Gastrocnemius medialis (tissue), 4 donors: ENCODE results near the gene RP9. TPM values are rescaled to one million over a fixed set of nuclear protein-coding genes. Genes with fewer than 3 reads are reported as not detected.

ENCODE experiments used
- ATAC-seq, 2 donors: fragments of 150-250 bp; one replicate each; pipeline ENCODE4 v1.9.1; 2016
- DNase-seq, 2 donors: peaks; one replicate each; pipeline ENCODE4 v3.0.0-alpha.2; 2019
- H3K27ac ChIP-seq, 4 donors: fragments of 200-600 bp; sonication (generic); 1 replicate in 1 of 4; 2 replicates in 3 of 4; pipeline ENCODE4 v1.5.1; 2016 to 2018; ENCODE audit warnings: mild to moderate bottlenecking in 2 of 4, moderate library complexity in 1 of 4
- H3K27me3 ChIP-seq, 3 donors: fragments of 200-600 bp; sonication (generic) in 2 of 3; 1 replicate in 1 of 3; 2 replicates in 2 of 3; pipeline versions ENCODE4 v1.5.1 to v1.6.0; 2016 to 2019; ENCODE audit warnings: mild to moderate bottlenecking in 1 of 3, moderate library complexity in 1 of 3
- H3K36me3 ChIP-seq, 2 donors: fragments of 200-600 bp; sonication (generic) in 1 of 2; one replicate each; pipeline ENCODE4 v1.5.1; 2017 to 2018
- H3K4me1 ChIP-seq, 2 donors: fragments of 200-600 bp; sonication (generic) in 1 of 2; one replicate each; pipeline ENCODE4 v1.5.1; 2016 to 2017; ENCODE audit warnings: mild to moderate bottlenecking in 2 of 2
- H3K4me3 ChIP-seq, 4 donors: fragments of 200-600 bp; sonication (generic) in 3 of 4; 1 replicate in 1 of 4; 2 replicates in 3 of 4; pipeline ENCODE4 v1.5.1; 2016 to 2019; ENCODE audit warnings: mild to moderate bottlenecking in 2 of 4
- H3K9me3 ChIP-seq, 3 donors: fragments of 200-600 bp; sonication (generic) in 2 of 3; 1 replicate in 1 of 3; 2 replicates in 2 of 3; pipeline ENCODE4 v1.5.1; 2016 to 2019
- CTCF ChIP-seq, 5 experiments: fragments of 450-650 bp in 3 of 5; fragments of 200-600 bp in 2 of 5; sonication (generic) in 2 of 5; IDR thresholded peaks in 4 of 5; conservative IDR thresholded peaks in 1 of 5; 1 replicate in 4 of 5; 2 replicates in 1 of 5; pipeline ENCODE4 v1.5.1; 2016 to 2019; ENCODE audit warnings: antibody characterized with exemption in 5 of 5, mild to moderate bottlenecking in 3 of 5, moderate library complexity in 3 of 5
- POLR2A ChIP-seq, 2 donors: fragments of 450-650 bp; IDR thresholded peaks; one replicate each; pipeline ENCODE4 v1.6.1; 2017; ENCODE audit warnings: antibody characterized with exemption in 2 of 2, mild to moderate bottlenecking in 2 of 2, moderate library complexity in 2 of 2
- in situ Hi-C, 4 donors: fragments of 200-750 bp; cut with MboI; loops; one replicate each; pipeline versions ENCODE4 v1.15.0 to v1.8.0; 2017; ENCODE audit warnings: low sequenced_read_pairs in 4 of 4
- intact Hi-C: fragments of 100-400 bp; cut with DNase I; formaldehyde crosslinking; loops from one replicate; pipeline ENCODE4 v1.15.1; 2023; ENCODE audit warnings: low total_unique reads
- total RNA-seq, 4 donors: library from RNA; depleted of rRNA; stranded (reverse); fragments of >200 nt; gene quantifications; one replicate each; pipeline versions ENCODE4 v1.1.0 to v1.2.3, GENCODE V29; 2016

Gene RP9, protein sequence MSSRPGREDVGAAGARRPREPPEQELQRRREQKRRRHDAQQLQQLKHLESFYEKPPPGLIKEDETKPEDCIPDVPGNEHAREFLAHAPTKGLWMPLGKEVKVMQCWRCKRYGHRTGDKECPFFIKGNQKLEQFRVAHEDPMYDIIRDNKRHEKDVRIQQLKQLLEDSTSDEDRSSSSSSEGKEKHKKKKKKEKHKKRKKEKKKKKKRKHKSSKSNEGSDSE
- 10 to 100 TPM; 13.0 to 23.9 (median 20.1) TPM for total RNA-seq

DNA sequence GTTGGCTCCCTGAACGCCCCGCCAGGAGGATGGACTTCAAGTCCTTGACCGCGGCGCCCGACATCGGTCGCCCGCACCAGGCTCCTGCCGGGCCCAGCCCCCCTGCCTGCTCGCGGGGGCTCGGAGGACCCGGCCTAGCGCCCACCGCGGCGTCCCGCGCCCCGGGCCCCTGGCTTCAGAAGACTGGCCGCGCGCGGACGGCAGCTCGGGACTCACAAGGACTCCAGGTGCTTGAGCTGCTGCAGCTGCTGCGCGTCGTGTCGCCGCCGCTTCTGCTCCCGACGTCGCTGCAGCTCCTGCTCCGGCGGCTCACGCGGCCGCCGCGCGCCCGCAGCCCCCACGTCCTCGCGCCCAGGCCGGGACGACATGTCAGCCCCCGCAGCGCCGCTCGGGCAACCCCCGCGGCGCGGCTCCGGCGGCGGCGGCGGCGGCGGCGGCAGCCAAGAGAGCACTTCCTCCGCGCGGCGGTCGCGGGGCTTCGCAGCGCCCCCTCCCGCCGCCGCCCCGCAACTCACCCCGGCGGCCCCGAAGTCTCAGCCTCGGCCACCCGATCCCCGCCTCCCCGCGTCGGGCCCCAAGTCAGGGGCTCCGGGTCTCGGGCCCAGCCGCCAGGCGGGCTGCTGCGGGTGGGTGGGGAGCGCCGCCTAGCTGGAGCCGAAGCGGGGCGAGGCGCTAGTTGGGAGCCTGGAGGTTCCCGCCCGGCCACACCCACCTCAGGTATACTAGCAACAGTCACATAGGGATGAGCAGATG lies at the start of gene RP9:
Gene RP9 (minus strand): TSS at position 400 of the 753 bp plus-strand sequence. CDS start 32 bp downstream, at position 368.
- Histone ChIP-seq H3K4me3 (peak within 1 kb of the TSS; percentile 64 to 92 (median 80)), H3K27me3 (no peaks in the 10 kb centered on the region), H3K4me1 (peaks cover 25 to 31% of the 10 kb centered on the region in 2 donors), H3K27ac (peak within 1 kb of the TSS; percentile 64 to 86 (median 80)), H3K9me3 (no peaks in the 10 kb centered on the region), H3K36me3 (no peaks in the 10 kb centered on the region)
- DNase-seq (peak; percentile 12 to 40), ATAC-seq (peak; percentile 89 to 92)
- TF ChIP-seq POLR2A (IDR thresholded peaks at IDR 0.05) = peak; percentile 20 to 56
- peak; percentile 45 to 78 (median 59) for TF ChIP-seq CTCF (IDR thresholded peaks at IDR 0.05 in 4 of 5, conservative IDR thresholded peaks at IDR 0.05 in 1 of 5)
- in situ Hi-C loops (no loop called here), intact Hi-C loops (loop anchor here (1.0 to 10.0 kb wide), 3 partner anchors 46 to 344 kb away; no protein-coding TSS in a partner anchor)

DNA sequence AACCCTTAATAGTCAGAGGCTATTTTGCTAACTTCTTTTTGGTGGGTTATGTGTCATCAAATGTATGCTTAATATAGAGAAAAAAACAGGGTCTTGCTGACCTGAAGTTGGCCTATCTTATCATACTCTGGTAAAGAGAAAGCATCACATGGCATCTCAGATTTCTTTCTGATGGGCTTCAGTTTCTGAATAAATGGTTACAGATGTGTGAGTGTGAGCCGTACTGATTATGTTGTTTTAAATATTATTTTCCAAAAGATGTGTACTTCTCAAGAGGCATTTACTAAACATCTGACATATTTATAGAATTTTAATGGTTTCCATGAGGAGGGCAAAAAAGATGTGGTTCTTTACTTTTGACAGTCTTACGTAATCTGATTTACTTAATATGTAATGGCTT lies 48.6 kb upstream of the RP9 start:
- Histone ChIP-seq H3K36me3 (no peaks in the 10 kb centered on the region), H3K4me3 (no peak overlapping the region), H3K27ac (no peak overlapping the region), H3K4me1 (no peaks in the 10 kb centered on the region), H3K27me3 (no peaks in the 10 kb centered on the region), H3K9me3 (no peaks in the 10 kb centered on the region)
- in situ Hi-C loops = no loop called here
- DNase-seq (no peak), ATAC-seq (no peak)
- TF ChIP-seq CTCF (IDR thresholded peaks at IDR 0.05 in 4 of 5, conservative IDR thresholded peaks at IDR 0.05 in 1 of 5) (no peak), POLR2A (IDR thresholded peaks at IDR 0.05) (no peak)
- intact Hi-C loops = no loop called here

GRCh38 chr7:33157311-33157710 lies 48.1 kb upstream of the RP9 start:
- Histone ChIP-seq H3K4me1 (no peaks in the 10 kb centered on the region), H3K36me3 (no peaks in the 10 kb centered on the region), H3K9me3 (no peaks in the 10 kb centered on the region), H3K27ac (no peak overlapping the region), H3K27me3 (no peaks in the 10 kb centered on the region), H3K4me3 (no peak overlapping the region)
- DNase-seq (no peak), ATAC-seq (no peak)
- in situ Hi-C loops = no loop called here
- TF ChIP-seq CTCF (IDR thresholded peaks at IDR 0.05 in 4 of 5, conservative IDR thresholded peaks at IDR 0.05 in 1 of 5) (no peak), POLR2A (IDR thresholded peaks at IDR 0.05) (no peak)
- intact Hi-C loops = no loop called here

- Histone ChIP-seq H3K27me3 (no peaks in the 10 kb centered on the region), H3K4me1 (no peaks in the 10 kb centered on the region), H3K9me3 (no peaks in the 10 kb centered on the region), H3K36me3 (no peaks in the 10 kb centered on the region), H3K4me3 (no peak overlapping the region), H3K27ac (no peak overlapping the region)
- no peak for ATAC-seq
- in situ Hi-C loops = no loop called here
- intact Hi-C loops = no loop called here
- TF ChIP-seq CTCF (IDR thresholded peaks at IDR 0.05 in 4 of 5, conservative IDR thresholded peaks at IDR 0.05 in 1 of 5) = no peak
- TF ChIP-seq POLR2A (IDR thresholded peaks at IDR 0.05) = no peak
- DNase-seq = no peak
Observed at GRCh38 chr7:33156441-33156840, 47.2 kb upstream of the RP9 start.
